Ammon's horn (tissue), 1 donor: ENCODE data around the gene SLC29A2.

Source experiments
- DNase-seq: peaks from one replicate; pipeline ENCODE4 v3.0.0-alpha.2; 2016; ENCODE audit warnings: low spot score

Gene SLC29A2

DNA sequence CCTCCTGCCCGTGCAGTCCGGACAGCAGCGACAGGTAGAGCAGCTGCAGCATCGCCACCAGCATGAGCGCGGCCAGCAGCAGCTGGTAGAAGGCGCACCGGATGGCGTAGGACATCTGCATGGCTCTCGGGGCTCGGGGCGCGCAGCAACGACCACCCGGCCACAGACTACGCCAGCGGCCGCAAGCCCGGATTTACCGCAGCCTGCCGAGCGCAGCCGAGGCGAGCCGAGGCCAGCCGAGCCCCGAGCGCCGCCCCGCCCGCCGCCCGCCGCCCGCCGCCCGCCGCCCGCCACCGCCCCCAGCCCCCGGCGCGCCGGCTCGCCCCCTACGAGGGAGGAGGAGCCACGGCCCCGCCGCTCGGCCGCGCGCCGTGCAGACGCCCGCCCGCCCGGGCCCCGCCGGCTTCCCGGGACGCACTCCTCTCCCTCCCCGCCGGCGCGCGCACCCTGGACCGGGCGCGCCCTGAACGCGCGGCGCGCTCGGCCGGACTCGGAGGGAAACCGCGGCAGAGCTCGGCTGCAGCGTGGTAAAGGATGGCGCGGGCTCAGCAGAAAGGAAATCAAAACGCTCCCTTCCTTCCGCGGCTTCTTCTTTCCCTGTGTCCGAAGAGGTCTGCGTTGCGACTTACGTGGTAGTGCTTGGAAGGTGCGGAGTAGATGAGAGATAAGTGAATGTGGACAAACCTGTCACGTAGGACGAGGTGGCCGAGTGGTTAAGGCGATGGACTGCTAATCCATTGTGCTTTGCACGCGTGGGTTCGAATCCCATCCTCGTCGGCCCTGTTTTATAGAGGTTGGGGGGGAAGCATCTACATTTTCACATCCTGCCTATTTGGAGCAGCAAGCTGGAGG, 23.9 kb downstream of the SLC29A2 start, which contains the start of gene B4GAT1:
TSS of gene B4GAT1 (minus strand) at position 205 of the 852 bp plus-strand sequence. CDS start at position 121, 84 bp downstream.
- DNase-seq: peak; percentile 93

DNA sequence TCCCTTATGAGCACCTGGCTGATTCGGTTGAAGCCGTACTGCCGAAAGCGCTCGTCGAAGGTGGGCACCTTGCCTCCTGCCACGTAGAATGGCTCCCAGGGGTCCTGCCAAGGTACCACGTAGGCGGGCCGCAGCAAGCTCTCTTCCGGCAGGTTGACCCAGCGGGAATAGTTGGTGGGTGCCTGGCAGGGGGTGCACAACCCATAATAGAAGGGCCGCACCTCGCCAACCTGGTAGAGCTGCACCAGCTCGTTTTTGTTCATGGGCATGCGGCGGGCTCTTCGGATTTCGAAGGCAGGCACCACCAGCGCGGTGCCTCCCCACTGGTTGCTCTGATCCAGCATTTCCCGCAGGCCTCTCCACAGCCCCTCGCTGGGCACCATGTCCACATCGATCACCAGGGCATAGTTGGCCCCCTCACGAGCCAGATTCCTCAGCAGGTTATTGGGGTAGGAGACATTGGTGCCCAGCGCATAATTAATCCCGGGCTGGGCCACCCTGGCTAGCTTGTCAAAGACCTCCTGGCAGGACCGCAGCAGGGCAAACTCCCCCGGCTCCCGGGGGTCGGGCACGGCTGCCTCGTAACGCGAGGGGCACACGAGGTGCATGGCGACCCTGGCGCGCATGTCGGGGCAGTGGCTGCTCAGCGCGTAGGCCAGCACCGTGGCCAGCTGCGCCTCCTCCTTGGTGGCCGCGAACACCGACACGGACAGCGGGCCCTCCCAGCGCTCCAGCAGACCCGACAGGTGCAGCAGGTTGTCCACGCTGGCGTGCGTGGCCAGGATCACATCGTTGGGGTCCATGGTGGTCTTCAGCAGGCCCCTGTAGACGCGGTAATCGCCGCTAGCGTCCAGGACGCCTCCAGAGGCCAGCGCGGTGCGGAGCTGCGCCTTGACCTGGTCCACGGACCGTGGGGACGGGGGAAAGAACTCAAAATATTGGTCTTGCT, 24.8 kb downstream of the SLC29A2 start:
- DNase-seq: no peak

DNA sequence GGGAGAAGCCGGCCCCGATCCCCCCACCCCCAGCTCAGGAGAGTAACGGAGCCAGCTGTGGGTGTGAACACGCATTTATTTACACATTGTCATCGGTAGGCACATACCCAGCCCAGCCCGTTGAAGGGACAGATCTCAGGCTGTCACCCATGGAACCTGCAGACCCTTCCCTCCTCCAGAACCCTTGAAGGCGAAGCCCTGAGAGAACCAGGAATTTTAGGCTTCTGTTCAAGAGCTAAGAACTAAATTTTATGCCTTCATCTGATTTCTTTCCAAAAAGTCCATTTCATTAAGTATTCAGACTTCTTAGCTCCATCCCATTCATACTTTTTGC, 26.3 kb downstream of the SLC29A2 start:
- no peak for DNase-seq

DNA sequence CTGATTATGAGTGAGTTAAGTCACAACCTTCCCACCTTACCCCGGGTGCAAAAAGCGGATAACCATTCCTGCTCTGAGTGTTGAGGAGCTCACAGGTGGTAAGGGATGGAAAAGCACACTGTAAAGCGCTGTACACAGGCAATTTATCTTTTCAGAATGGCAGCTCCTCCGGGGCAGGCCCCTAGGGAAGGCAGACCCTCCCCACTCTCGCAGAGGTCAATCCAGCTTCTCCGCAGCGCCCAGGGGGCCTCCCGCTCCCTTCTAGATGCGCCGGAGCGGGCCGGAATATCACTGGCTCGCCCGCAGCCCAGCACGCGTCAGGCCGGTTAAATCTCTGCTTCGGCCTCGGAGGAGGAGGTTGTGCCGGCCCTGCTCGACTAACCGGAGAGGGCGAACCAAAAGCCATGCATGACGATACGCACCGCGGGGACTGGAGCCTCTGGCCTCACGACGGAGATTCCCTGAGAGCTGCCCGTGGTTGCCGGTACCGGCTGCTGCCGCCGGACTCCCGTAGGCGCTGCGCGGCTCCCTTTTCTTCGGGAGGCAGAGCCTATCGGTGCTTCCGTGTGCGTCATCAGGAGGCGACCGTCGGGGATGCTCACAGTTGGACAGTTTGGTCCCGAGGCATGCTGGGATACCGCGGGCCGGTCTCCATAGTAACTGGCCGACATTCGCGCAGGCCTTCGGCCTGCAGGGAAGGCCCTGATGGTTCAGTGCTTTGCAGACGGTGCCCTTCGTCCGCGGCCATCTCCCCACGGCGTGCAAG, 26.8 kb downstream of the SLC29A2 start, which contains the start of gene BRMS1:
TSS of gene BRMS1 (minus strand) at position 555 of the 766 bp plus-strand sequence. CDS start 2,870 bp downstream, outside the sequence.
- DNase-seq: peak; percentile 97

DNA sequence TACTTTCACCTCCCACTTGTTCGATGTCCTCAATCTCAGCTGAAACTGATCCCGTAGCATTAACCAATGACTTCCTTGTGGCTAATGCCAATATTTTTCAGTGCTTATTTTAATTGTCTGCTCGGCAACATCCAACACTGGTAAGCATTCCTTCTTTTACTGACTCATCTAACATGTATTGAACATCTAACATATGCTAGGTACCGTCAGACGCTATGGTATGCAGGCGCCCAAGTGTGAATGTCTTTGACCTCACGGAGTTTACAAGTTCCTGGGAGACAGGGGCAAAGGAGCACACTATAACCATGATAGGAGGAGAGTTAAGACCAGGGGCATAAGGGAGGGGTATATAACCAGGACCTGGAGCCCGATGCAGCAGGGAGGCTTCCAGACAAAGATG, 28.4 kb downstream of the SLC29A2 start:
- DNase-seq: no peak

DNA sequence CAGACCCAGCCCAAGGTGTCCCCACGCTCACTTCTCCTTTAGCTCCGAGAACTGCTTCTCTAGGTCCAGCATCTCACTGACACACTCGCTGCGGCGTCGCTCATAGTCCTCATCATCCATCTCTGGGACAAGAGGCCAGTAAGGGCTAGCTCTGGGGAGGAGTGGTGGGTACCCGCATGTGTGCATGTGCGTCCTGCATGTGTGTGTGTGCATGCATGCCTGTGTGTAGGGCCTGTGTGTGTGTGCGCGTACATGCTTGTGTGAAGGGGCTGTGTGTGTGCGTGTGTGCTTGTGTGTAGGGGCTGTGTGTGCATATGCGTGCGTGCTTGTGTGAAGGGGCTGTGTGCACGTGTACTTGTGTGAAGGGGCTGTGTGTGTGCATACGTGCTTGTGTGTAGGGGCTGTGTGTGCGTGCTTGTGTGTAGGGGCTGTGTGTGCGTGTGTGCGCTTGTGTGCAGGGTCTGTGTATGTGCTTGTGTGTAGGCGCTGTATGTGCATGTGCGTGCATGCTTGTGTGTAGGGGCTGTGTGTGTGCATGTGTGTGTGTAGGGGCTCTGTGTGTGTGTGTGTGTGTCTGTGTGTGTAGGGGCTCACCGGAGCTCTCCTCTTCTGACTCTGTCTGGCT, 29.9 kb downstream of the SLC29A2 start:
- DNase-seq: no peak

DNA sequence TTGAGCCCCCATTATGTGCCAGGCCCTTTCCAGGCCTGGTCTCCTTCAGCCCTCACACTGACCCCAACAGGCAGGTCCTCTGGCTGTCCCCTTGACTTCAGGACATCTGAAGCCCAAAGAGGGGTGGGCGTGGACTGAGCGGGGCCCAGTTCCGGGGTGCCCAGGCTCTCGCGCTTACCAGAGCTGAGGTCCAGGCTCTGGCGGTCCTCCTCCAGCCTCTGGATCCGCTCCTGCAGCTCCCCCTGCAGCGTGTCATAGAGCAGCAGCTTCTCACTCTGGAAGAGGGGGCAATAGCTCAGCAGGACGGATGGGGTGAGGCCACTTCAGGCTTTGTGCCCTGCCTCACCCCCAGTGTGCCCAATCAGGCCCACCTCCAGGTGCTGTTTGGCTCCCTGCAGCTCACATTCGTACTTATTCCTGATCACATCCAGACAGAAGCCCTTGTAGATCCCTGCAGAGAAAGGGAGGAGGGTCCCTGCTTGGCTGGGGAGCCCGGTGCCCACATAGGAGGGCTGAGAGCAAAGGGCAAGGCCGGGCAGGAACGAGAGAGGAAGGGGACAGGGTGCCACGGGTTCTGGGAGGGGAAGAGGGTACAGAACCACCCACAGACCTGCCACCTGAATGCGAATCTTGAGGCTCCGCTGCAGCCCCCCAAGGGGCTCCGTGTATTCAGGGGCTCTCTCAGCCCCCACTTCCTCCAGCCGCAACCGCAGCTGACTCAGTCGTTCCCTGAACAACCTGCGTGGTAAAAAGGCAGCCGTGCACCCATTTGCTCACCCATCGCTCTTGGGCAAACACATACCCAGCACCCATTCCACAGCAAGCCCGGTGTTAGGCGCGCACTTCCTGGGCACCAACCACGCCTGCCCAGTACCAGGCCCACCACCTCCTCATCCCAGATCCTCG, 30.7 kb downstream of the SLC29A2 start:
- no peak for DNase-seq

DNA sequence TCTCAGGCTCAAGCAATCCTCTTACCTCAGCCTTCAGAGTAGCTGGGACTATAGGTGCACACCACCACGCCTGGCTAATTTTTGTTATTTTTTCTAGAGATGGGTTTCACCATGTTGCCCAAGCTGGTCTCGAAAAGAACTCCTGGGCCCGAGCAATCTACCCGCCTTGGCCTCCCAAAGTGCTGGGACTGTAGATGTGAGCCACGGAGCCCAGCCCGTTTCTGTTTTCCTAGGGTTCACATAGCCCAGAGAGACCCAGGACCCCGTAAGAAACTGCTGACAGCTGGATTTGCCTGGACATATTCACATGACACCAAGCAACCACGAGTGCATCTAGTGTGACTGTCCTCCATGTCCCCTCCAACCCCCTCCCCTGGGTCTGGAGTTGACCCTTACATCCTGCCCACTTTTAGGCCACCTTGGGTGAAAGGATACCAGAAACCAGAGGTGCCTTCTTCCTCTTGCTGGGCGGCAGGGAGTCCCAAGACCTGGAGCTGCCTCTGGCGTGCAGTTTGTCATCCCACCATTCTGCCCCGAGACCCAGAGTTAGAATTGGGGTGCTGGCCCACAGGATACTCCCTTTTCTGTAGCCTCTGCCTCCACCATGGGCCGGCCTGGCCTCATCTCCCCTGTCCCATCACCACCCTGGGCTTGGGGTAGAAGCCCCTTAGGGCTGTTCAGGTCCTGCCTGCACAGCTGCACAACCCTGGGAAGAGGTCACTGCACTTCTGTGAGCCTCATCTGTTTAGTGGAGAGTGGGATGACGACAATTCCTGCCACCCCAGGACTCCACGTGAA, 31.7 kb downstream of the SLC29A2 start:
- no peak for DNase-seq

DNA sequence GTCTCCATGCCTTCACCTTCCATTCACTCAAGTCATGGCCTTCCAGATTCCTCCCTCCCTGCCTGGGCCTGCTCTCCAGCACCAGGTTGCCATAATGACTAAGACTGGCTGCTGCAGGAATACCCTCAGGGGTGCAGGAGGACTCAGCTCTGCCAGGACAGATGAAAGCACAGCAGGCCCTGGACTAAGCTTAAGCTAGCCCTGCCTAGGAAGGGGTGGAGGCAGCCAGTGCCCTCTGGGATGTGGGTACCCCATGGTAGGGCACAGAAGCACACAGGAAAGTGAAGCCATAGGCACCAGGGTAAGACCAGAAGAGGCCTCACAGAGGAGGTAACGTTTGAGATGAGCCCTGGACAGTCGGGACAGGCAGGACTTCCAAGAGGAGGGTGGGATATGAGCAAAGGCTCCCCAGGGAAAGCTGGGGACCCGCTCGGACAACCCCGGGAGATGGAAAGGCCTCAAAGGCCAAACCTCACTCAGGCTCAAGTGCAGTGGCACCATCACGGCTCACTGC, 32.3 kb downstream of the SLC29A2 start:
- no peak for DNase-seq

DNA sequence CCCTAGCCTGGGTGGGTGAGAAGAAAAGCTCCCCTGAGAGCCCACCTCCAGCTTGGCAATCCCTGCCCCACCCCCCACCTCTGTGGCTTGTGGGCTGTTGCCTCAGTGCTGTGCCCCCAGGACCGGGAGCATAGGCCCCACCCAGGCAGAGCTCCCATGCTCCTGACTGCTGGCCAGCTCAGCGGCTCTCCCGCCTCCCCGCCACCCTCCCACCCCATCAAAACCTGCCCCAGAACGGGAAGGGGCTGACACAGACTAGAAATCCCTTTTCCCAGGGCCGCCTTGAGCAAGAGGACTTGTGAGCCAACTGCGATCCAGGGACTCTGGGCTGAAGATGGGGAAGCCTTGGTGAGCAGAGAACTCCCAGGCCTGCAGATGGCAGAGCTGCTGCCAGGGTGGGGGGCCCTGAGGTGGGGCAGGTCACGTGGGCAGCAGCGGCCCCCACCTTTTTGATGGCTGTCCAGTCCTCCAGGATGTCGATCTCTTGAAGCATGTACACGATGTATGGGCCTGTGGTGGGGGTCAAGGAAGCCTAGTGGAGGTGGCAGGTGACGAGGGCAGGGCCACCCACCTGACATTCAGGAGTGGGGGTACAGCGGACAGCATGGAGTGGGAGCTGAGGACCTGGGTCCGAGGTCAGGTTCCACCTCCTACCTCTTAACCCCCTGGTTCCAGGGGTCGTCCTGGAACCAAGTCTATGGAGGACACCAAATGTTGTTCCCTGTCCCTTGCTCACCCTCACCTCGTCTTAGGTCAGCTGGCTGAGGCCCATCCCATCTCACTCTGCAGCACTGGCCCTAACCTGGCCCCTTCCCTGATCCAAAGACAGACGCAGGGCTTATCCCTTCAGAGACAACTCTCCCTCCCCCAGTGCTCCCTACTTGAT, 33.0 kb downstream of the SLC29A2 start:
- no peak for DNase-seq

DNA sequence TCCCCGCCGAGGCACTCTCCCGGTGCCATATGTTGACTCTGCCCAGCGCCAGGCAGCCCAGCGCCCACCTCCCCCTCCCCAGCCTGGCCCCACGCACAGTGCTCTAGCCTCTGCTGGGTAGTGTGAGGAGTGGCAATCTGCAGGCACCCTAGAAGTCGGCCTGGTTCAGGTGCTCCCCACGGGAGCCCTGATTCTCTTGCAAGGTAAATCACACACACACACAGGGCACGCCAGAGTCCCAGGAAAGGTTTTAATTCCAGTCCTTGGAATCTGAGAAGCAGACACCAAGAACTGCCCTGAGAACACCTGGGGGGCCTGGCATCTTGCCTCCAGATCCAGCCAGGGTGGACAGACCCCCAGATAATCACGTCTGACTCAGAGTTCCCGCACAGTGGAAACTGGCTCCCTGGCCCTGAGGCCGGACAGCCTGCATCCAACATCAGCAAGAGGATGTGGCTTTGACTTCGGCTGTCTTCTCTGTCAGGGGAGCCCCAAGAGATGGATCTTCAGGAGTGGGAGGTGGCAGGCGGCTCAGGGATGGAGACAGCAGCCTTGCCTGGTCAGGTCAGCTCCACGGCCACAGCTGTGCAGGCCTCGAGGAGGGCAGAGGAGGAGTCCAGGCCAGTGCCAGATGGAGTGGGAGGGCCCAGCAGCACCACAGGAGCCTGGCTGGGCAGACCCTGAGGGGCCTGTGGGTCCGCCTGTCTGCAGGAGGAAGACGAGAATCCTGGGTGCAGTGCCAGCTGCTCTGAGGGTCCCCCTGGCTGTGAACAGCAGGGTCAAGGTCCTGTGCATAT, 34.3 kb downstream of the SLC29A2 start:
- DNase-seq: no peak

DNA sequence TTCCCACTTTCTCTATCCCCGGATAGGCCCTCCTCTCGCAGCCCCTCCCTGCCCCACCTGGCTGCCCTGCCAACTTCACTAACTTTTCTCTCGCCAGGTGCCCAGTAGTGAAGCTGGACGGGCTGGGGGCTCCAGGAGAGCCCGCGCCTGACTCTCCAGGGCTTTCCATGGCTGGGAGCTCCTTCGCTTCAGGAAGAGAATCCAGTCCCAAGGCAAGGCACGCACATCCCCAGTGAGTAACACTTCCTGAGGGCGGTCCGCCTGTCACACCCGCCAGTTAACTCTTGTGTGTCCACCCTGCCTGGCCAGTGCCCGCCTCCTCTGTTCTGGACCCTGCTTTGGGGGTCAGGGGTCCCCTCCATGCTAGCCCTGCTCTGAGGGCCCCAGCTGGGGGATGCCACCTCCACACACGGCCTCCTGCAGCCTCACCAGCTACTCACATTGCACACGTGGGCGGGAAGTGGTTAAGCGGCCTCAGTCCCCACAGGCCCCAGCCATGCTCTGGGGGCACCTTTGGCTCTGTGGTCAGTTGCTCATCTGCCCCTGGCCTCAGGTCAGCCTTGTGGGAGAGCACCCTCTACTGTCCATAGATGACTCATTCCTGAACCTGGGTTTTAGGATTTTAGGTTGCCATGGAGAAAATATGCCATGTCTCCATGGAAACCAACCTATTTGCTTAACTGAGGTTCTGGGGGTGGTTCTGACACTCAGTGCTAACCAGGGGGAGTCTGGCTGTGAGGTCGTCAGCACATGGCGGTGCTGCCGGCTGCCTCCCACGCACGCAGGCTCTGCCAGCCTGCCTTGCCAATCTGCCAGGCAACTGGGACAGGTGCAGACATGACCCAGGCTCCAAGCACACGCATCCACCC, 35.1 kb downstream of the SLC29A2 start, which contains the start of gene RIN1:
TSS of gene RIN1 (minus strand) at position 201 of the 869 bp plus-strand sequence. CDS start at position 169, 32 bp downstream.
- DNase-seq: peak; percentile 82

DNA sequence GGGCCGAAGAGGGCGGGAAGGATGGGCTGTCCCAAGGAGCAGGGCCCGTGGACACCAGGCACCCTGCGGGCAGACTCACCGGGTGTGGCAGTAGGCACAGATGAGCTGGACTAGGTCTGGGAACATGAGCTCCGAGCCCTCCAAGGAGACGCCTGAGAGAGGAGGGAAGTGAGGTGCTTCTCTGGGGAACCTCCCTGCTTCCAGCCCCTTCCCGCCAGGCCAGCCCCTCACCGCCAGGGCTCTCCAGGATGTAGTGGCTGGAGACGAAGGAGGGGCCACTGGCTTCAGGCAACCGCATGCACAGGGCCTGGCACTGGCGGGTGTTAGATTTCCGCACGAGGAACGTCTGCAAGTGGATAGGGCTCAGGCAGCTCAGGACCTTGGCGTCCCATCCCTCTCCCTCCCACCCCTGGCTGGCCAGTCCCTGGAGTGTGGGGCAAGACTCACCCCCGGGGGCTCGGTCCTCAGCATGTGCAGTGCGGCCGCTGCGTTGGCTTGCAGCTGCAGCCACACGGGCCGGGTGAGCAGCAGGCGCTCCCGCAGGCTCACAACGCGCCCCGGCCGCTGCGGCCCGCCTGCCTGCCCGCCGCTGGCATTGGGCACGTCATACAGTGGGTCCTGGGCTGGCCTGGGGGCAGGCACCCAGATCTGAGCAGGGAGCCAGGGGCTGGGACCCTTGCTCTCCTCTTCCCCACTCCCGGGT, 35.9 kb downstream of the SLC29A2 start:
- no peak for DNase-seq

DNA sequence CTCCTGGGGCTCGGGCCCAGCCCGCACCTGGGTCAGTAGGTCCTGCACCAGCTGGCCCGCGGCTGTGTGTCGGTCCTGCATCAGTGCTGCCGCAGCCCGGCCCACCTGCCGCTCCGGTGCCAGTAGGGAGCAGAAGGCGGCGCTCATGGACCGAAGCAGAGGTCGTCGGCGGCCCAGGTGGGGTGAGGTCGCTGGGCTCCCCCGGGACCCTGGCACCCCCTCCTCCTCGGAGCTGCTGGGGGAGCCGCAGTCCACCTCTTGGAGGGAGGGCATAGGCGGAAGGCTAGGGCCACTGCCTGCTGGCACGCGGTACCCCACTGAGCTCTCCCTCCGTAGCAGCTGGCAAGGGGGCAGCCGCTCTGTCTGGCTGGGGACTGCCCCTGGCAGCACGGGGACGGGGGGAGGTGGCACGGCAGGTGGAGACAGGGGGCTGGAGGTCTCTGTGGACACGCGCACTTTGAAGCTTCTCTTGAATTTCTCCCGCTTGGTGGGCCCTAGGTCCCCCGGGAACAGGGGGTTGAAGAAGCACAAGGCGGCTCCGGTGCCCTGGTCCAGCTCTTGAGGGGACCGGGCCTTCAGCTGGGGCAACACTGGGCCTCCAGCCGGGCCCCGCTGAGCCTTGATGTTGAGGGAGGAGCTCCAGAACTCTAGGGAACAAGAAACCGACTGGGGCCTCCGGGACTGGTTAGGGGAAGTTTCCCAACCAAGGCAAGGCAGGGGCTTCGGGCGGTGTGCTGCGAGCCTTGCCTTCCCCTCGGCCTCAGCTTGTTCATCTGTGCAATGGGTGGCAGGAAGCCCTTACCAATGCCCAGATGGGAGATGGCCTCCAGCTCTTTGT, 36.7 kb downstream of the SLC29A2 start:
- no peak for DNase-seq
